Measurements from ENCODE around the gene PRKN. TPM values are rescaled to one million over a fixed set of nuclear protein-coding genes. Genes with fewer than 3 reads are reported as not detected.

PRKN gene
- total and polyA plus RNA-seq, 9 of the 15 experiments (the other 6 are each of a cell fraction or from before 2014, with no cell fraction given), result 0.03 to 0.96 (median 0.15) TPM; not detected in 2

GRCh38 chr6:161743509-161744178 is 983.9 kb downstream of the PRKN start:
- CTCF ChIA-PET (ENCODE audit: low intra/inter-chr PET ratio), result no interaction called here

GRCh38 chr6:161740486-161740885 is 987.1 kb downstream of the PRKN start:
- H3K79me2 ChIP-seq (ENCODE audit: control insufficient read depth, insufficient read depth, low read length), result no peaks in the 10 kb centered on the region
- no peaks in the 10 kb centered on the region for H3K4me1 ChIP-seq (replicated peaks in 1 of 2; ENCODE audit: control insufficient read depth in 2 of 2, insufficient read depth in 2 of 2, low read length in 2 of 2)
- POLR2A ChIA-PET, result no interaction called here
- ATAC-seq (no peak), DNase-seq (ENCODE audit: extremely low read depth in 1 of 4, low spot score in 3 of 4) (no peak), FAIRE-seq (no peak)
- CTCF ChIA-PET (ENCODE audit: low intra/inter-chr PET ratio), result no interaction called here
- in situ Hi-C loops (cut with MboI) (no loop called here), intact Hi-C loops (cut with micrococcal nuclease) (no loop called here)
- H2AFZ ChIP-seq (ENCODE audit: low read depth, low read length), result no peak overlapping the region
- H4K20me1 ChIP-seq (replicated peaks; ENCODE audit: control insufficient read depth, insufficient read depth, low read length), result no peaks in the 10 kb centered on the region
- H3K36me3 ChIP-seq (ENCODE audit: control insufficient read depth, insufficient read depth, low read length), result no peaks in the 10 kb centered on the region
- no peaks in the 10 kb centered on the region for H3K9me3 ChIP-seq (replicated peaks; ENCODE audit: control insufficient read depth, insufficient read depth, low read depth, low read length)
- WGBS (ENCODE audit: insufficient coverage, low coverage, missing lambda C conversion rate), result under 1% methylated on average over 7 of the region's 7 CpGs
- H3K27ac ChIP-seq (ENCODE audit: extremely low read depth, low read depth, low read length), result no peak overlapping the region
- no peak overlapping the region for H3K9ac ChIP-seq (ENCODE audit: insufficient read depth in 1 of 2, low read depth in 2 of 2, low read length in 2 of 2)
- H3K9me1 ChIP-seq (ENCODE audit: control insufficient read depth, insufficient read depth, low read length), result no peaks in the 10 kb centered on the region
- H3K4me2 ChIP-seq (ENCODE audit: insufficient read depth, low read length), result no peak overlapping the region
- BruUV-seq (replicated peaks), result no TSS peak
- no peak overlapping the region for H3K4me3 ChIP-seq
- H3K27me3 ChIP-seq (ENCODE audit: control insufficient read depth in 2 of 2, insufficient read depth in 2 of 2, low read length in 2 of 2), result peaks cover 0 to 6% of the 10 kb centered on the region in 2 experiments; a peak in 2 of 5 replicates
- no peak for TF ChIP-seq JUNB (CRISPR knock-in tag; conservative IDR thresholded peaks at IDR 0.05)
- TF ChIP-seq RBM39 (optimal IDR thresholded peaks at IDR 0.05; ENCODE audit: low read depth, low read length), result no peak
- TF ChIP-seq PHF20 (IDR thresholded peaks at IDR 0.05; ENCODE audit: partially characterized antibody), result no peak
- no peak for TF ChIP-seq PURB (CRISPR knock-in tag; IDR thresholded peaks at IDR 0.05; ENCODE audit: low read depth)
- no peak for TF ChIP-seq ETS2 (tag; IDR thresholded peaks at IDR 0.05; ENCODE audit: borderline replicate concordance, poor library complexity, severe bottlenecking)
- TF ChIP-seq ZBTB2 (IDR thresholded peaks at IDR 0.05), result no peak
- TF ChIP-seq SMAD4 (CRISPR knock-in tag; conservative IDR thresholded peaks at IDR 0.05), result no peak
- TF ChIP-seq ZNF24 (IDR thresholded peaks at IDR 0.05), result no peak
- no peak for TF ChIP-seq SNIP1 (IDR thresholded peaks at IDR 0.05; ENCODE audit: low read depth)
- no peak for TF ChIP-seq PHF8 (IDR thresholded peaks at IDR 0.05; ENCODE audit: borderline replicate concordance, low read length)
- TF ChIP-seq MEF2D (tag; conservative IDR thresholded peaks at IDR 0.05; ENCODE audit: low read depth), result no peak
- TF ChIP-seq CCNT2 (IDR thresholded peaks at IDR 0.05; ENCODE audit: borderline replicate concordance, extremely low read depth, insufficient read length, low read depth, low read length), result no peak
- TF ChIP-seq ZNF408 (CRISPR knock-in tag; IDR thresholded peaks at IDR 0.05; ENCODE audit: low read depth), result no peak
- no peak for TF ChIP-seq ZNF551 (CRISPR knock-in tag; IDR thresholded peaks at IDR 0.05)
- TF ChIP-seq C11orf30 (IDR thresholded peaks at IDR 0.05; ENCODE audit: low read depth), result no peak

More at GRCh38 chr6:161743509-161744178, 983.9 kb downstream of the PRKN start:
- Histone ChIP-seq H3K9ac (ENCODE audit: insufficient read depth in 1 of 2, low read depth in 2 of 2, low read length in 2 of 2) (no peak overlapping the region), H3K79me2 (ENCODE audit: control insufficient read depth, insufficient read depth, low read length) (no peaks in the 10 kb centered on the region), H2AFZ (ENCODE audit: low read depth, low read length) (no peak overlapping the region), H3K27ac (ENCODE audit: extremely low read depth, low read depth, low read length) (no peak overlapping the region), H3K9me3 (replicated peaks; ENCODE audit: control insufficient read depth, insufficient read depth, low read depth, low read length) (no peaks in the 10 kb centered on the region), H3K36me3 (ENCODE audit: control insufficient read depth, insufficient read depth, low read length) (no peaks in the 10 kb centered on the region), H3K27me3 (ENCODE audit: control insufficient read depth in 2 of 2, insufficient read depth in 2 of 2, low read length in 2 of 2) (peaks cover 0 to under 1% of the 10 kb centered on the region in 2 experiments; a peak in 2 of 5 replicates), H3K9me1 (ENCODE audit: control insufficient read depth, insufficient read depth, low read length) (no peaks in the 10 kb centered on the region), H3K4me3 (no peak overlapping the region), H3K4me1 (replicated peaks in 1 of 2; ENCODE audit: control insufficient read depth in 2 of 2, insufficient read depth in 2 of 2, low read length in 2 of 2) (no peaks in the 10 kb centered on the region), H3K4me2 (ENCODE audit: insufficient read depth, low read length) (no peak overlapping the region), H4K20me1 (replicated peaks; ENCODE audit: control insufficient read depth, insufficient read depth, low read length) (no peaks in the 10 kb centered on the region)
- no peak for TF ChIP-seq ZNF586 (CRISPR knock-in tag; conservative IDR thresholded peaks at IDR 0.05)
- no peak for TF ChIP-seq PRPF4 (IDR thresholded peaks at IDR 0.05; ENCODE audit: insufficient read depth, low read depth, low read length, poor library complexity, severe bottlenecking)
- no peak for TF ChIP-seq U2AF1 (optimal IDR thresholded peaks at IDR 0.05; ENCODE audit: low read depth, low read length)
- TF ChIP-seq NCOR1 (IDR thresholded peaks at IDR 0.05), result no peak
- no peak for FAIRE-seq
- in situ Hi-C loops (cut with MboI), result no loop called here
- under 1% methylated on average over 15 of the region's 15 CpGs for WGBS (ENCODE audit: insufficient coverage, low coverage, missing lambda C conversion rate)
- POLR2A ChIA-PET, result interaction anchor here (0.6 kb wide), 1 partner anchor 73 kb away, joined by 3 read pairs; no protein-coding TSS in a partner anchor
- intact Hi-C loops (cut with micrococcal nuclease), result no loop called here
- BruUV-seq (replicated peaks), result no TSS peak
- no peak for DNase-seq (ENCODE audit: extremely low read depth in 1 of 4, low spot score in 3 of 4)
- no peak for ATAC-seq
